GM21515 (cell line): Measurements from ENCODE around the gene GPR4.
A peak's percentile ranks its signal among the peaks of the same experiment; 100 is the strongest.
"Not testable (repeated sequence)": the region's sequence is repeated elsewhere in the genome, so short reads cannot be mapped to it uniquely, and the experiment has no call there.

Experiments
- ATAC-seq: cut with Tn5 transposase; IDR thresholded peaks from one replicate; pipeline ENCODE4 v1.9.1; 2021; ENCODE audit not compliant: unreplicated experiment

The GPR4 gene

DNA sequence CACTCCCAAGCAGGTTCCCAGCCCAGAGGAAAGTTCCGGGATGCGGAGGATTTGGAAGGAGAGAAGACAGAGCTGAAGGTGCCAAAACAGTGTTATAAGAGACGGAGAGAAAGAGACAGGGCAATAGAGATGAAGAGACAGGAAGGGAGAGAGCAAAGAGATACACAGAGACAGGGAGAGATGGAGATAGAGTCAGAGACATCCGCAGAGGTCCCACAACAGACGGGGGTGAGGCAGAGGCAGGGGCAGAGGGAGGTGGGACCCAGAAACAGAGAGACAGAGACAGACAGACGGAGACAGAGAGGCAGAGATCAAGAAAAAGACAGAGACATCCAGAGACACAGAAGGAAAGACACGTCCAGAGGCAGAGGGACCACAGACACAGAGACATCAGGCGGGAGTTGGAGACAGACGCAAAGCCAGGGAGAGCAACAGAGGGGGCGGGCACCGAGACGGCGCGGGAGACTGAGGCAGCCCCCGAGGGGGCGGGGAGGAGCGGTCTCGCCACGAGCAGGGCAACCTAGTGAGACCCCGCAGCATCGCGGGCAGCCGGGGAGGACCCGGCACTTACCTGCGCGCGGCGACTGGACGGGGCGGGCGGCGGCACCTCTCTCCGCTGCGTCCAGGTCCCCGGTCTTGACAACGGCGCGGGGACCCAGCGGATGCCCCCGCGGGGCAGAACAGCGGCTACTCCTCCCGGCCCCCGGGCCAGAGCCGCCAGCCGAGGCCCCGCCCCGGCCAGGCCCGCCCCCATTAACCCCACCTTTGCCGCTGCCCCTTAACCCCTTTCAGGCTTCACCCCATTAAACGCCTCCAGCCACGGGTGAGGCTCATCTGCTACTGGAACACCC, at the start of gene GPR4:
Gene GPR4, minus strand, starts transcription at position 689 of the 851 bp plus-strand sequence. CDS start 10,346 bp downstream, outside the sequence.
- ATAC-seq, result no peak

DNA sequence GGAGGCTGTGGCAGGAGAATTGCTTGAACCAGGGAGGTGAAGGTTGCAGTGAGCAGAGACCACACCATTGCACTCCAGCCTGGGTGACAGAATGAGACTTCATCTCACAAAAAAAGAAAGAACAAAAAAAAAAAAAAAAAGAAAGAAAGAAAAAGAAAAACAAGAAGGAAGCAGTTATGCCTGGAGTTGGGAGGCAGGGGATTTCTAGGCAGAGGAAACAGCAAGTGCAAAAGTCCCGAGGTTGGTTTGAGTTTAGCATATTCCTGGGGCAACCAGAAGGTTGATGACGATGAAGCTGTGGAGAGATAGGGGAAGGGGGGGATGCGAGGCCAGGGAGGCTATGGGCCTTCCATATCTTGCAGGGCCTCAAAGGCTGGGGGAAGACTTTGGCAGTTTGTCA, 48.7 kb upstream of the GPR4 start:
- no peak for ATAC-seq

DNA sequence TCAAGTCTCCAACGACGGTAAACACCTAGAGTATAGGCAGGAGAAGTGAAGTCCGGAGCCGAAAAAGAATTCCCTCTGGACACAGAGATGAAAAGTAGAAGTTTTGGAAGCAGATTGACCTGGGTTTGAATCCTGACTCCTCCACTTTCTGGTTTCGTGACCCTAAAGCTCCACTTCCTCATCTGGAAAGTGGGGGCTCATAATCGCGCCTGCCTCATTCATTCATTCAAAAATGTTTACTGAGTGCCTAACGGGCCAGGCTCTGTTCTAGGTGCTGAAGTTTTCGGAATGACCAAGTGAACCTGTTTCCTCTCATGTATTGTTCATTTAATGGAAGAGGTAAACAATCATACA, 44.3 kb upstream of the GPR4 start:
- ATAC-seq, result no peak

DNA sequence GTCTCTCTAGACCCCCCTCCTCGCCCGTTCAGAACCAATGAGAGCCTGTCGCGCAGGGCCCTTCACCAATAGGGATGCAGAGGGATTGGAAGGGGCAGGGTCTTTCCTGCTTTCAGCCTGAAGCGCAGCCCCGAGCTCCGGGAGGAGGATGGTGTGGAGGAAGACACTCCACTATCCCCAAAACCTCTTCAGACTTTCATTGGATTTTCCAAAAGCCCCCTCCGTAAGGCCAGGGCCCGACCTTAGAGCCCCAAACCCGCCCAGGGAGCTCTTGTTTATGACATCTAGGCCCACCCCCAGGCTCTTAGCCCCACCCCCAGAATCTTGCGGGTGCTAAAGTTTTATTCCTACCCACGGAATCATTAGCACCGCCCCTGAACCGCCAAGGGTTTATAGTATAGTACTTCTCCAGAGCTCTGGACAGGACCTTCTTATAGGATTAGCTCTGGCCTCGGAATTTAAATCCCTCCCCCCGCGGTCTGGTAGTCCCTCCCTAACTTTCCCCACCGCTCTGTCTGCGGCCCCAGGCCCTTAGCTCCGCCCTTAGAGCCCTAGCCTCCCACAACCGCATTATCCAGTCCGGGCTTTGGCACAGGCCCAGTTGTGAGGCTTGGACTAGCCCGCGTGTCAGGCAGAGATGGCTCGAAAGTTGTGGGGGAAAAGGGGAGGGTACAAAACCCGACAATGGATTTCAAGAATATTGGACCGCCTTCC, 43.8 kb upstream of the GPR4 start:
- peak; percentile 32 for ATAC-seq

GRCh38 chr19:45645068-45645630, 43.1 kb upstream of the GPR4 start:
- ATAC-seq, result no peak

DNA sequence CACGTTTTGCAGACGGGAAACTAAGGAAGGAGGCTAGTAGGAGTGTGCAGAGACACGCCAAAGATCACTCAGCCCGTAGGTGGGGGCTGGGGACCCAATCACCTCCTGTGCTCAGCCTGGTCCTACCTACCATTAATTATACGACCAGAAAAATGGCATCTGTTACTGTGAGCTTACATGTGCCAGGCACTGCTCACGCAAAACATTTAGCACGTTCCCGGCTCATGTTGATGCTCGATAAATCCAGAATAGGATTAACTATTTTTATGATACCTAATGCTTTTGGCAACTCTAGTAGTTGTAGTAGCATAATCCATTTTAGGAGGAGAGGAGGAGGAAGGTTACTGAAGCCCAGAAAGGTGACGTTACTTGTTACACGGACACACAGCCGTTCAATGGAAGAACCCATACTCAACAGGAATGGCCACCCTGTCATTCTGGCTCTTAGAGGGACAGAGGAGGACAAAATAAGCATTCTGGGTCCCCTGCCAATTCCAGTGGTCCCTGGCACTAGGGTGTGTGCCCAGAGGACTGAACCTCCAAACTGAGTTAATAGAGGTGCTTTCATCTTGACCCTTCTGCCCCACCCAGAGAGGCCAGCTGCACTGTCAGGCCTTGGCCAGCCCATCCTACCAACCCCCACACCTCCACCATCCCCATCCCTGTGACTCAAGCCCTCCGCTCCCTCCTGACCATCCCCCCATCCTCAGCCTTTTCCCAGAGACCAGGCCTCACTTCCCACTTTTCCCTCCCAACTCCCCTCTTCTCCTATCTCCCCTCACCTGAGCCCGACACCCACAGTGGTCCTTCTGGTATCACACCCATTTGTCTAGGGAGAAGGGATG, 42.1 kb upstream of the GPR4 start:
- no peak for ATAC-seq

- peak; percentile 33 for ATAC-seq
Measured at GRCh38 chr19:45643024-45643926, 41.3 kb upstream of the GPR4 start.

- peak; percentile 27 for ATAC-seq
Measured at GRCh38 chr19:45641274-45642105, 39.5 kb upstream of the GPR4 start.

GRCh38 chr19:45640849-45641273, 38.8 kb upstream of the GPR4 start:
- no peak for ATAC-seq

- ATAC-seq, result no peak
Measured at GRCh38 chr19:45638930-45639729, 37.1 kb upstream of the GPR4 start, which contains the start of gene EML2. TSS of gene EML2 (minus strand) at chr19:45639397. CDS start at chr19:45639376, 21 bp downstream.

DNA sequence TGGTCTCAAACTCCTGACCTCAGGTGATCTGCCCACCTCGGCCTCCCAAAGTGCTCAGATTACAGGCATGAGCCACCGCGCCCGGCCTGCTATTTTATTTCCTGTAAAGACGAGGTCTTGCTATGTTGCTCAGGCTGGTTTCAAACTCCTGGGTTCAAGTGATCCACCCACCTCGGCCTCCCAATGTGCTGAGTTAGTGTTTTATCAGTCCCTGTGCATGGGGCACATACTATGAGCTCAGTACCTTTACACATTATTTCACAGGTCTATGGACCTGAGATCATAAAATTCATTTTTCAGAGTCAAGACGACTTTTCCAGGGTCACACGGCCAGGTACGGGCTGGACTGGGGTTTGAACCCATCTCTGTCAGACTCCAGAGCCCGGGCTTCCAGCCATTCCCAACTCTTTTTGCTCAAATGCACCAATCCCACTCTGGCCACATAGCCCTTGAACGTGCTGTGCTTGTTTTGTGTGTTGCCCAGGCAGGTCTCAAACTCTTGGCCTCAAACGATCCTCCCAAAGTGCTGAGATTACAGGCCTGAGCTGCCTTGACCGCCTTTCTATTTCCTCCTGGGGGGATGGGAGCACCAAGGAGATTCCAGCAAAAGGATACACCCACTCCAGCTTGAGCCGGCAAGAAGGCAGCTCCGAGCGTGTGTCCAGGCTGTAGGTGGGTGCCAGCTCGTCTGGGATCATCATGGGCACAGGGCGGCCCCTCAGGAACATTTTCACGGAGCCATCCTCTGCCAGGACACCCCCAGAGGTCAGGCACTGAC, 36.1 kb upstream of the GPR4 start:
- no peak for ATAC-seq

GRCh38 chr19:45636902-45637301, 34.9 kb upstream of the GPR4 start:
- no peak for ATAC-seq

- ATAC-seq, result no peak
Measured at GRCh38 chr19:45636275-45636674, 34.3 kb upstream of the GPR4 start.

GRCh38 chr19:45632468-45633196, 30.6 kb upstream of the GPR4 start:
- ATAC-seq, result no peak

DNA sequence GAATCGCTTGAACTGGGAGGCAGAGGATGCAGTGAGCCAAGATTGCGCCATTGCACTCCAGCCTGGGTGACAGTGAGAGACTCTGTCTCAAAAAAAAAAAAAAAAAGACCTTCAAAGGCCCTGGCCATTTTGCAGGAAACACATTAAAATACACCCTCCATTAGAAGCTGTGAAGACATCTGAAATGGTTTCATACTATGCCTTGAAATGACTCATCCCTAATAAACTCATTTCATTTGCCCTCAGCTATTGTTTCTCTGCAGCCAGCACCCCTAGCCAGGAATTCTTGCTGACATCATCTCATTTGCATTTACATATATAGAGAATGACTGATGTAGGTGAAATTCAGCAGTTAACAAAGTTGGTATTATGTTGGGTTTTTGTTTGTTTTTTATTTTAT, 28.5 kb upstream of the GPR4 start:
- ATAC-seq, result no peak

- no peak for ATAC-seq
Measured at GRCh38 chr19:45629704-45630103, 27.7 kb upstream of the GPR4 start.

GRCh38 chr19:45628219-45628618, 26.2 kb upstream of the GPR4 start:
- not testable (repeated sequence) for ATAC-seq
